Measurements from ENCODE around the gene LRRC71. TPM values are rescaled to one million over a fixed set of nuclear protein-coding genes. Genes with fewer than 3 reads are reported as not detected.

The LRRC71 gene
- total and polyA plus RNA-seq, 2 of the 4 experiments (the other 2 are of a cell fraction), result 0.50 TPM; not detected in 1

- CTCF ChIA-PET, result no interaction called here
- POLR2A ChIA-PET (ENCODE audit: unreplicated experiment), result no interaction called here
- no peaks in the 10 kb centered on the region for H3K79me1 ChIP-seq (ENCODE audit: low read depth in 1 of 2, low read length in 2 of 2)
- no peak overlapping the region for H2BK5ac ChIP-seq (ENCODE audit: low read depth, low read length, poor library complexity, severe bottlenecking)
- H3K9ac ChIP-seq (ENCODE audit: low read depth, low read length), result no peak overlapping the region
- H2AK9ac ChIP-seq (replicated peaks; ENCODE audit: low read depth, low read length, poor library complexity), result no peak overlapping the region
- no peak overlapping the region for H3K14ac ChIP-seq (replicated peaks; ENCODE audit: low read depth, low read length)
- no CpG with 5 or more reads among the region's 5 CpGs for WGBS, 2 experiments (ENCODE audit: extremely low coverage in 2 of 2, insufficient read length in 1 of 2)
- H4K20me1 ChIP-seq (ENCODE audit: insufficient read depth, low read length), result peaks cover 4% of the 10 kb centered on the region; the same call in 1 of the 2 replicates
- H3K18ac ChIP-seq (ENCODE audit: low read depth, low read length), result no peak overlapping the region
- no peak overlapping the region for H3K56ac ChIP-seq (ENCODE audit: extremely low read depth, insufficient read depth, low read length)
- H2BK20ac ChIP-seq (ENCODE audit: low read depth, low read length), result no peak overlapping the region
- no peak overlapping the region for H4K5ac ChIP-seq (ENCODE audit: low read depth, low read length)
- DNase-seq (no peak), ATAC-seq (ENCODE audit: low read depth) (no peak)
- no peak overlapping the region for H2AFZ ChIP-seq (replicated peaks; ENCODE audit: low read length, poor library complexity)
- H3K9me1 ChIP-seq (ENCODE audit: insufficient read depth, low read length), result no peaks in the 10 kb centered on the region
- no TSS peak for BruUV-seq (replicated peaks)
- H3K36me3 ChIP-seq (ENCODE audit: control insufficient read depth, insufficient read depth, low read length), result no peaks in the 10 kb centered on the region
- H3K27ac ChIP-seq (ENCODE audit: insufficient read depth, low read length), result no peak overlapping the region
- no peak overlapping the region for H2BK15ac ChIP-seq (ENCODE audit: low read depth, low read length)
- no peaks in the 10 kb centered on the region for H3K9me3 ChIP-seq (ENCODE audit: control insufficient read depth, insufficient read depth, low read length)
- no peak overlapping the region for H3K4me2 ChIP-seq (ENCODE audit: low read depth, low read length)
- TF ChIP-seq MAFK (IDR thresholded peaks at IDR 0.05; ENCODE audit: low read depth, low read length), result no peak
- TF ChIP-seq FOS (IDR thresholded peaks at IDR 0.05; ENCODE audit: low read depth, low read length), result no peak
- TF ChIP-seq, protein P1, sequence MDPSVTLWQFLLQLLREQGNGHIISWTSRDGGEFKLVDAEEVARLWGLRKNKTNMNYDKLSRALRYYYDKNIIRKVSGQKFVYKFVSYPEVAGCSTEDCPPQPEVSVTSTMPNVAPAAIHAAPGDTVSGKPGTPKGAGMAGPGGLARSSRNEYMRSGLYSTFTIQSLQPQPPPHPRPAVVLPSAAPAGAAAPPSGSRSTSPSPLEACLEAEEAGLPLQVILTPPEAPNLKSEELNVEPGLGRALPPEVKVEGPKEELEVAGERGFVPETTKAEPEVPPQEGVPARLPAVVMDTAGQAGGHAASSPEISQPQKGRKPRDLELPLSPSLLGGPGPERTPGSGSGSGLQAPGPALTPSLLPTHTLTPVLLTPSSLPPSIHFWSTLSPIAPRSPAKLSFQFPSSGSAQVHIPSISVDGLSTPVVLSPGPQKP (IDR thresholded peaks at IDR 0.05; ENCODE audit: borderline replicate concordance, low read depth, low read length), result no peak
- TF ChIP-seq, protein P2, sequence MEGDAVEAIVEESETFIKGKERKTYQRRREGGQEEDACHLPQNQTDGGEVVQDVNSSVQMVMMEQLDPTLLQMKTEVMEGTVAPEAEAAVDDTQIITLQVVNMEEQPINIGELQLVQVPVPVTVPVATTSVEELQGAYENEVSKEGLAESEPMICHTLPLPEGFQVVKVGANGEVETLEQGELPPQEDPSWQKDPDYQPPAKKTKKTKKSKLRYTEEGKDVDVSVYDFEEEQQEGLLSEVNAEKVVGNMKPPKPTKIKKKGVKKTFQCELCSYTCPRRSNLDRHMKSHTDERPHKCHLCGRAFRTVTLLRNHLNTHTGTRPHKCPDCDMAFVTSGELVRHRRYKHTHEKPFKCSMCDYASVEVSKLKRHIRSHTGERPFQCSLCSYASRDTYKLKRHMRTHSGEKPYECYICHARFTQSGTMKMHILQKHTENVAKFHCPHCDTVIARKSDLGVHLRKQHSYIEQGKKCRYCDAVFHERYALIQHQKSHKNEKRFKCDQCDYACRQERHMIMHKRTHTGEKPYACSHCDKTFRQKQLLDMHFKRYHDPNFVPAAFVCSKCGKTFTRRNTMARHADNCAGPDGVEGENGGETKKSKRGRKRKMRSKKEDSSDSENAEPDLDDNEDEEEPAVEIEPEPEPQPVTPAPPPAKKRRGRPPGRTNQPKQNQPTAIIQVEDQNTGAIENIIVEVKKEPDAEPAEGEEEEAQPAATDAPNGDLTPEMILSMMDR (conservative IDR thresholded peaks at IDR 0.05; ENCODE audit: low read depth, low read length), result no peak
- TF ChIP-seq, protein P3, sequence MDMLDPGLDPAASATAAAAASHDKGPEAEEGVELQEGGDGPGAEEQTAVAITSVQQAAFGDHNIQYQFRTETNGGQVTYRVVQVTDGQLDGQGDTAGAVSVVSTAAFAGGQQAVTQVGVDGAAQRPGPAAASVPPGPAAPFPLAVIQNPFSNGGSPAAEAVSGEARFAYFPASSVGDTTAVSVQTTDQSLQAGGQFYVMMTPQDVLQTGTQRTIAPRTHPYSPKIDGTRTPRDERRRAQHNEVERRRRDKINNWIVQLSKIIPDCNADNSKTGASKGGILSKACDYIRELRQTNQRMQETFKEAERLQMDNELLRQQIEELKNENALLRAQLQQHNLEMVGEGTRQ (IDR thresholded peaks at IDR 0.05; ENCODE audit: low read depth, low read length), result no peak
- no peak for TF ChIP-seq RFX5 (IDR thresholded peaks at IDR 0.05; ENCODE audit: low read depth, low read length)
- TF ChIP-seq MAZ (IDR thresholded peaks at IDR 0.05; ENCODE audit: borderline replicate concordance, low read depth, low read length), result no peak
- no peak for TF ChIP-seq POLR2A (IDR thresholded peaks at IDR 0.05; ENCODE audit: low read depth, low read length)
- no peak for TF ChIP-seq CHD1 (IDR thresholded peaks at IDR 0.05; ENCODE audit: low read depth, low read length)
- no peak for TF ChIP-seq RCOR1 (IDR thresholded peaks at IDR 0.05; ENCODE audit: insufficient replicate concordance, low read length)
- TF ChIP-seq NFE2L2 (IDR thresholded peaks at IDR 0.05; ENCODE audit: low read depth, low read length), result no peak
- no peak for TF ChIP-seq SMC3 (IDR thresholded peaks at IDR 0.05; ENCODE audit: low read depth, low read length)
- TF ChIP-seq RAD21 (IDR thresholded peaks at IDR 0.05; ENCODE audit: low read length), result no peak
- H4K91ac ChIP-seq (ENCODE audit: insufficient read depth, low read depth, low read length), result no peak overlapping the region
- peaks cover 80% of the 10 kb centered on the region for H3K27me3 ChIP-seq (ENCODE audit: control insufficient read depth, insufficient read depth, low read length)
- intact Hi-C loops (cut with micrococcal nuclease) (no loop called here), dilution Hi-C loops (cut with HindIII; ENCODE audit: low sequenced_read_pairs, unreplicated experiment) (no loop called here), in situ Hi-C loops (cut with MboI; ENCODE audit: low sequenced_read_pairs) (no loop called here)
- H3K4me3 ChIP-seq (ENCODE audit: insufficient read depth, low read depth, low read length), result no peak overlapping the region
- H3K4ac ChIP-seq (ENCODE audit: low read depth, low read length), result no peak overlapping the region
- no peak overlapping the region for H3K23ac ChIP-seq (ENCODE audit: low read depth, low read length)
- no peak overlapping the region for H4K8ac ChIP-seq (ENCODE audit: low read depth in 2 of 2, low read length in 2 of 2)
- no peaks in the 10 kb centered on the region for H3K4me1 ChIP-seq (ENCODE audit: control insufficient read depth, insufficient read depth, low read length)
- no peak overlapping the region for H2BK120ac ChIP-seq (ENCODE audit: low read depth, low read length)
- no peak overlapping the region for H2AK5ac ChIP-seq (ENCODE audit: low read depth, low read length)
These were observed 42.8 kb upstream of the LRRC71 start for GRCh38 chr1:156877433-156878170.

All from IMR-90 (cell line).